DND-41 (cell line): ENCODE results near the gene MRPL40.

Experiments
- CTCF ChIP-seq: IDR thresholded peaks from 2 replicates; pipeline ENCODE4 v1.5.1; 2012; ENCODE audit warnings: borderline replicate concordance, low read length, moderate library complexity, mild to moderate bottlenecking; ENCODE audit not compliant: poor library complexity, severe bottlenecking; ENCODE audit errors: extremely low read depth
- EZH2 ChIP-seq: IDR thresholded peaks from 3 replicates; pipeline ENCODE4 v1.6.1; 2012; ENCODE audit warnings: borderline replicate concordance, low read depth, mild to moderate bottlenecking, moderate library complexity, low read length, inconsistent platforms; ENCODE audit not compliant: severe bottlenecking

DNA sequence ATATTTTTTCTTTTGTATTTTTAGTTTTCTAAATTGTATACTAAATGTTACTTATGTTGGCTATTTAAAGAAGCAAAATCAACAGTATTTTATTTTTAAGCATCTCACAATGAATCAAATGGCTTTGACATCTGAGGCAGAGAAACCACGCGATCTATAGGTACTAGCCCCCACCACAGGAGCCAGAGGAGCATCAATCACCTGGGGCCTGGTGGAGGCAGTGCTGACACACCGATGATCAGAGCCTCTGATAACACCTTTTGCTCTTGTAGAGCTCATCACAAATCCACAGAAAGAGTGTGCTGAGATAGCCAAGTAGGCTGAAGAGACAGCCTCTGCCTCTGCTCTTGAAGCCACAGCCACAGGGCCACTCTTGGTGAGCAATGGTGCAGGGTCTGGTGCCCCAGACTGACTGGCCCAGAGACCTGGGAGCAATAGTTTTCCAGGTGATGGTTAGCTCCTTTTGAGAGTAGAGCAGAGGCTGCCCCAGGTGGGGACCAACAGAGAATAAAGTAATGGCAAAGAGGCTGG is 26.0 kb upstream of the MRPL40 start:
- TF ChIP-seq CTCF (peak; percentile 12), EZH2 (no peak)
